ENCODE results near the gene C2CD2. TPM values are rescaled to one million over a fixed set of nuclear protein-coding genes. Genes with fewer than 3 reads are reported as not detected.

C2CD2 gene
- total and polyA plus RNA-seq, 2 donors (not counting 3 experiments of a cell fraction or from before 2014, with no cell fraction given), result 32.6 to 41.2 TPM

GRCh38 chr21:41952568-41953248 is 1.1 kb downstream of the C2CD2 start:
- Histone ChIP-seq H3K36me3 (ENCODE audit: control insufficient read depth in 2 of 2, extremely low read depth in 1 of 2, insufficient read depth in 2 of 2, low read length in 2 of 2) (no peaks in the 10 kb centered on the region), H3K27me3 (ENCODE audit: control insufficient read depth in 2 of 2, insufficient read depth in 2 of 2, low read length in 2 of 2) (no peaks in the 10 kb centered on the region), H3K9me1 (replicated peaks; ENCODE audit: control insufficient read depth, extremely low read depth, insufficient read depth, low read length) (no peaks in the 10 kb centered on the region), H3K9ac (replicated peaks; ENCODE audit: extremely low read depth, insufficient read depth, low read length) (peak overlapping the region; percentile 81), H3K79me2 (ENCODE audit: control insufficient read depth, insufficient read depth, low read length) (peaks cover 44% of the 10 kb centered on the region), H3K27ac (ENCODE audit: insufficient read depth, low read depth, low read length) (peak overlapping the region; percentile 64), H3K9me3 (replicated peaks; ENCODE audit: control insufficient read depth, insufficient read depth, low read length) (no peaks in the 10 kb centered on the region), H3K4me3 (replicated peaks in 1 of 3; ENCODE audit: insufficient read depth in 1 of 3, low read depth in 1 of 3, low read length in 3 of 3) (peak overlapping the region; percentile 36 to 74 (median 72)), H3K4me1 (ENCODE audit: control insufficient read depth, extremely low read depth, insufficient read depth, low read length) (peaks cover 38% of the 10 kb centered on the region), H3K4me2 (ENCODE audit: insufficient read depth, low read length) (peak overlapping the region; percentile 53), H4K20me1 (replicated peaks; ENCODE audit: control insufficient read depth, extremely low read depth, insufficient read depth, low read length) (no peaks in the 10 kb centered on the region), H2AFZ (ENCODE audit: low read depth, low read length) (peak overlapping the region; percentile 18)
- BruUV-seq (replicated peaks), result no TSS peak
- dilution Hi-C loops (cut with MboI; ENCODE audit: extremely low pct_ligation_motif_present, low sequenced_read_pairs) (no loop called here), intact Hi-C loops (cut with micrococcal nuclease) (no loop called here)
- ChIA-PET CTCF (interaction anchor here (1.2 to 3.0 kb wide), 6 partner anchors 9 to 165 kb away, joined by 3 to 16 read pairs (median 5); partner anchors contain the start of gene ZBTB21), POLR2A (no interaction called here)
- TF ChIP-seq POLR2A (IDR thresholded peaks at IDR 0.05; ENCODE audit: low read depth, low read length), result no peak
- FAIRE-seq (no peak), DNase-seq (ENCODE audit: low read depth, low spot score) (peak; percentile 32)

DNA sequence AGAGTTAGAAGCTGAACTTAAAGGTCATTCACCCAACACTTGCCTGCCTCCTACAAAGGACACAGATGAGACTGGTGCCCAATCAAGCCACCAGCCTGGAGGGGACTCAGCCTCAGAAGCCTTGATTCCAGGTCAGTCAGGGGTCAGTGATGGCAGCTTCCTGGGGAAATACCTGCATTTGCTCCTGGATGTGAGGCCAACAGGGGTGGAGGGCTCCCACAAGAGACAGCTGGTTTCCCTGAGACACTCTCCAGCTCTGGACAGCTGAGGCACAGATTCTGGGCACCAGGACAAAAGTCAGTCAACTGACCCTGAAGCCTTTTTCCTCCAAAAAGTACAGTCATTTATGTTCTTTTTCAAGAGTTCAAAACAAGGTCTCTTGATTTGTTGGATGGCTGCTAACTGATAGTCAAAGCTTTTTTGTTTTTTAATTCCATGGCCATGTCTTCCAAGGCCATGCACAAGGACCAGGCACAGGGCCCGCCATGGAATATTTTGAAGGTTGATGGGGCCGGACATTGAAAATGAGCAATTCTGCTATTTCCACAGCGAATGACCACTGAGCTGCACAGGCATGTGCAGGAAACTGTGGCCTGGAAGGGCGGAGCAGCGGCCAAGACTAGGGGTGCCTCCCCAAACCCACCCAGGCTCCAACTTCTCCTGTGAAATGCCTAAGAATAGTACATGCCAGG is 1.8 kb downstream of the C2CD2 start:
- intact Hi-C loops (cut with micrococcal nuclease) (no loop called here), dilution Hi-C loops (cut with MboI; ENCODE audit: extremely low pct_ligation_motif_present, low sequenced_read_pairs) (no loop called here)
- Histone ChIP-seq H3K4me2 (ENCODE audit: insufficient read depth, low read length) (peak overlapping the region; percentile 53), H2AFZ (ENCODE audit: low read depth, low read length) (no peak overlapping the region), H3K9me1 (replicated peaks; ENCODE audit: control insufficient read depth, extremely low read depth, insufficient read depth, low read length) (no peaks in the 10 kb centered on the region), H3K27me3 (ENCODE audit: control insufficient read depth in 2 of 2, insufficient read depth in 2 of 2, low read length in 2 of 2) (no peaks in the 10 kb centered on the region), H3K9ac (replicated peaks; ENCODE audit: extremely low read depth, insufficient read depth, low read length) (no peak overlapping the region), H3K4me3 (replicated peaks in 1 of 3; ENCODE audit: insufficient read depth in 1 of 3, low read depth in 1 of 3, low read length in 3 of 3) (peak overlapping the region in 2 of 3 experiments; percentile 72 to 74), H3K4me1 (ENCODE audit: control insufficient read depth, extremely low read depth, insufficient read depth, low read length) (peaks cover 35% of the 10 kb centered on the region), H3K36me3 (ENCODE audit: control insufficient read depth in 2 of 2, extremely low read depth in 1 of 2, insufficient read depth in 2 of 2, low read length in 2 of 2) (no peaks in the 10 kb centered on the region), H3K79me2 (ENCODE audit: control insufficient read depth, insufficient read depth, low read length) (peaks cover 49% of the 10 kb centered on the region), H3K9me3 (replicated peaks; ENCODE audit: control insufficient read depth, insufficient read depth, low read length) (no peaks in the 10 kb centered on the region), H4K20me1 (replicated peaks; ENCODE audit: control insufficient read depth, extremely low read depth, insufficient read depth, low read length) (no peaks in the 10 kb centered on the region), H3K27ac (ENCODE audit: insufficient read depth, low read depth, low read length) (no peak overlapping the region)
- ChIA-PET CTCF (interaction anchor here (1.2 to 3.0 kb wide), 6 partner anchors 9 to 165 kb away, joined by 3 to 16 read pairs (median 5); partner anchors contain the start of gene ZBTB21), POLR2A (no interaction called here)
- DNase-seq (ENCODE audit: low read depth, low spot score) (no peak), FAIRE-seq (peak; percentile 8)
- TSS peak; percentile 21 for BruUV-seq (replicated peaks)
- TF ChIP-seq EZH2 (IDR thresholded peaks at IDR 0.05; ENCODE audit: borderline replicate concordance, low read depth, low read length, severe bottlenecking) (no peak), MYC (IDR thresholded peaks at IDR 0.05; ENCODE audit: low read depth, low read length) (no peak)

Data from endothelial cell of umbilical vein (primary cell).